H9 (cell line): Measurements from ENCODE around the gene CPXM2. TPM values are rescaled to one million over a fixed set of nuclear protein-coding genes. Genes with fewer than 3 reads are reported as not detected.

Source experiments
- DNase-seq: peaks from one replicate; pipeline ENCODE4 v3.0.0-alpha.2; 2017
- H2AFZ ChIP-seq: one replicate; pipeline ENCODE4 v1.6.1; 2013; ENCODE audit warnings: mild to moderate bottlenecking, low read length, control low read depth, moderate library complexity
- H2AK5ac ChIP-seq: 2 replicates; pipeline ENCODE4 v1.6.1; 2013; ENCODE audit warnings: low read length, control low read depth, mixed read lengths; ENCODE audit not compliant: insufficient read length
- H2BK120ac ChIP-seq: one replicate; pipeline ENCODE4 v1.6.1; 2013; ENCODE audit warnings: low read depth, mild to moderate bottlenecking, low read length, control low read depth, inconsistent platforms; ENCODE audit not compliant: poor library complexity, severe bottlenecking
- H2BK12ac ChIP-seq: 2 replicates; pipeline ENCODE4 v1.6.1; 2013; ENCODE audit warnings: low read length, control low read depth, mixed read lengths, low read depth; ENCODE audit not compliant: insufficient read length
- H2BK15ac ChIP-seq: 2 replicates; pipeline ENCODE4 v1.6.1; 2013; ENCODE audit warnings: low read depth, low read length, control low read depth
- H2BK20ac ChIP-seq: one replicate; pipeline ENCODE4 v1.6.1; 2013; ENCODE audit warnings: low read depth, mild to moderate bottlenecking, low read length, control low read depth, inconsistent platforms; ENCODE audit not compliant: poor library complexity, severe bottlenecking
- H2BK5ac ChIP-seq: 2 replicates; pipeline ENCODE4 v1.6.1; 2013; ENCODE audit warnings: low read length, control low read depth, mixed read lengths; ENCODE audit not compliant: insufficient read length
- H3K14ac ChIP-seq: 2 replicates; pipeline ENCODE4 v1.6.1; 2013; ENCODE audit warnings: low read length, control low read depth; ENCODE audit not compliant: insufficient read depth
- H3K18ac ChIP-seq: 2 replicates; pipeline ENCODE4 v1.6.1; 2013; ENCODE audit warnings: low read depth, mild to moderate bottlenecking, mixed read lengths, low read length, control low read depth; ENCODE audit not compliant: insufficient read length
- H3K23ac ChIP-seq: 2 replicates; pipeline ENCODE4 v1.6.1; 2013; ENCODE audit warnings: low read length, control low read depth, mixed read lengths, low read depth; ENCODE audit not compliant: insufficient read length
- H3K23me2 ChIP-seq: 2 replicates; pipeline ENCODE4 v1.6.1; 2013; ENCODE audit warnings: low read depth, mild to moderate bottlenecking, mixed read lengths, low read length, control low read depth; ENCODE audit not compliant: insufficient read length, poor library complexity, severe bottlenecking
- H3K27ac ChIP-seq: 2 replicates; pipeline ENCODE4 v1.5.1; 2013; ENCODE audit warnings: low read length, control low read depth, mixed read lengths, low read depth; ENCODE audit not compliant: insufficient read length
- H3K27me3 ChIP-seq: 2 replicates; pipeline ENCODE4 v1.6.1; 2013; ENCODE audit warnings: low read length, control low read depth, inconsistent platforms; ENCODE audit not compliant: insufficient read depth
- H3K4ac ChIP-seq: 2 replicates; pipeline ENCODE4 v1.6.1; 2013; ENCODE audit warnings: low read depth, mild to moderate bottlenecking, control low read depth, inconsistent platforms, low read length, moderate library complexity
- H3K4me1 ChIP-seq: 2 replicates; pipeline ENCODE4 v1.6.1; 2013; ENCODE audit warnings: low read length, control low read depth, inconsistent platforms; ENCODE audit not compliant: insufficient read depth
- H3K4me2 ChIP-seq: 2 replicates; pipeline ENCODE4 v1.6.1; 2013; ENCODE audit warnings: low read length, control low read depth, mixed read lengths; ENCODE audit not compliant: insufficient read length, insufficient read depth
- H3K56ac ChIP-seq: 2 replicates; pipeline ENCODE4 v1.6.1; 2013; ENCODE audit warnings: low read depth, mild to moderate bottlenecking, mixed read lengths, low read length, control low read depth; ENCODE audit not compliant: insufficient read length
- H3K79me1 ChIP-seq: 2 replicates; pipeline ENCODE4 v1.6.1; 2013; ENCODE audit warnings: low read depth, mild to moderate bottlenecking, moderate library complexity, low read length, control low read depth, inconsistent platforms; ENCODE audit not compliant: insufficient read depth, poor library complexity, severe bottlenecking
- H3K79me2 ChIP-seq: 2 replicates; pipeline ENCODE4 v1.6.1; 2013; ENCODE audit warnings: low read length, control low read depth, inconsistent platforms; ENCODE audit not compliant: insufficient read depth
- H3K9ac ChIP-seq: 2 replicates; pipeline ENCODE4 v1.6.1; 2013; ENCODE audit warnings: low read length, control low read depth, mixed read lengths; ENCODE audit not compliant: insufficient read length; ENCODE audit errors: extremely low read depth
- H3K9me3 ChIP-seq: one replicate; pipeline ENCODE4 v1.6.1; 2013; ENCODE audit warnings: low read depth, low read length, inconsistent platforms; ENCODE audit not compliant: control insufficient read depth
- H3T11ph ChIP-seq: one replicate; pipeline ENCODE4 v1.6.1; 2013; ENCODE audit warnings: mild to moderate bottlenecking, low read length, control low read depth, inconsistent platforms
- H4K20me1 ChIP-seq: one replicate; pipeline ENCODE4 v1.6.1; 2013; ENCODE audit not compliant: control insufficient read depth, insufficient read length, insufficient read depth
- H4K5ac ChIP-seq: 2 replicates; pipeline ENCODE4 v1.6.1; 2013; ENCODE audit warnings: low read depth, mild to moderate bottlenecking, mixed read lengths, low read length, control low read depth; ENCODE audit not compliant: insufficient read length
- H4K8ac ChIP-seq: replicated peaks from 2 replicates; pipeline ENCODE4 v1.6.1; 2013; ENCODE audit warnings: low read length, control low read depth, mixed read lengths, low read depth; ENCODE audit not compliant: insufficient read length
- H4K91ac ChIP-seq: 2 replicates; pipeline ENCODE4 v1.6.1; 2013; ENCODE audit warnings: low read depth, mild to moderate bottlenecking, moderate library complexity, mixed read lengths, low read length, control low read depth; ENCODE audit not compliant: insufficient read length
- H3K27ac Mint-ChIP-seq, 3 experiments: 2 replicates in 2 of 3; 3 replicates in 1 of 3; pipeline ENCODE4 v1.8.0; 2020 to 2021; ENCODE audit warnings: mixed read lengths in 3 of 3, mild to moderate bottlenecking in 1 of 3, moderate library complexity in 1 of 3
- H3K27me3 Mint-ChIP-seq: 2 replicates; pipeline ENCODE4 v1.8.0; 2021; ENCODE audit warnings: low read depth, mild to moderate bottlenecking, moderate library complexity, mixed read lengths
- H3K36me3 Mint-ChIP-seq, 3 experiments: 2 replicates in 2 of 3; 3 replicates in 1 of 3; pipeline ENCODE4 v1.8.0; 2020 to 2021; ENCODE audit warnings: low read depth in 3 of 3, mixed read lengths in 3 of 3; ENCODE audit not compliant: insufficient read depth in 1 of 3
- H3K4me1 Mint-ChIP-seq, 2 experiments: 2 replicates each; pipeline ENCODE4 v1.8.0; 2020; ENCODE audit warnings: mixed read lengths in 2 of 2
- H3K4me3 Mint-ChIP-seq, 2 experiments: 2 replicates in 1 of 2; 3 replicates in 1 of 2; pipeline ENCODE4 v1.8.0; 2020 to 2021; ENCODE audit warnings: mild to moderate bottlenecking in 2 of 2, mixed read lengths in 2 of 2, moderate library complexity in 1 of 2
- H3K9me3 Mint-ChIP-seq, 2 experiments: 2 replicates in 1 of 2; 3 replicates in 1 of 2; pipeline ENCODE4 v1.8.0; 2020; ENCODE audit warnings: mild to moderate bottlenecking in 2 of 2, mixed read lengths in 2 of 2, moderate library complexity in 1 of 2
- CTCF ChIP-seq: fragments of 200-600 bp; sonication (generic); conservative IDR thresholded peaks from 3 replicates; pipeline ENCODE4 v1.8.0; 2021; ENCODE audit warnings: antibody characterized with exemption, mild to moderate bottlenecking
- WGBS: extraction: QIAGEN DNeasy Blood & Tissue Kit; methylation state at CpG from one replicate; pipeline ENCODE4 v1.1.7; 2013; ENCODE audit warnings: missing lambda C conversion rate, low lambda C conversion rate, mixed read lengths; ENCODE audit not compliant: insufficient read length; ENCODE audit errors: extremely low coverage; 5-methylcytosine and 5-hydroxymethylcytosine counted together
- total RNA-seq: library from RNA; stranded (reverse); gene quantifications from 2 replicates; pipeline ENCODE4 v1.2.1, GENCODE V29; 2021

Gene CPXM2
- total RNA-seq, 1 experiment from 2014 or later: 1.7 TPM

- Mint-ChIP-seq H3K27ac (no peak overlapping the region), H3K27me3 (no peaks in the 10 kb centered on the region), H3K9me3 (no peaks in the 10 kb centered on the region), H3K4me3 (no peak overlapping the region), H3K36me3 (no peaks in the 10 kb centered on the region), H3K4me1 (peaks cover 9 to 10% of the 10 kb centered on the region in 2 experiments)
- Histone ChIP-seq H3K9ac (no peak overlapping the region), H2BK5ac (no peak overlapping the region), H3K56ac (no peak overlapping the region), H4K91ac (no peak overlapping the region), H4K5ac (no peak overlapping the region), H3K4me2 (no peak overlapping the region), H4K8ac (no peak overlapping the region), H3K79me2 (no peaks in the 10 kb centered on the region), H3T11ph (no peak overlapping the region), H3K18ac (no peak overlapping the region), H2AFZ (no peak overlapping the region), H2BK20ac (no peak overlapping the region), H2AK5ac (no peak overlapping the region), H4K20me1 (no peaks in the 10 kb centered on the region), H3K27ac (no peak overlapping the region), H2BK12ac (no peak overlapping the region), H3K79me1 (no peaks in the 10 kb centered on the region), H3K23ac (no peak overlapping the region), H3K14ac (no peak overlapping the region), H2BK120ac (no peak overlapping the region), H3K23me2 (no peaks in the 10 kb centered on the region), H2BK15ac (no peak overlapping the region), H3K9me3 (no peaks in the 10 kb centered on the region), H3K27me3 (no peaks in the 10 kb centered on the region), H3K4me1 (no peaks in the 10 kb centered on the region; the same call in 1 of the 2 replicates), H3K4ac (no peak overlapping the region)
- no peak for DNase-seq
- TF ChIP-seq CTCF: no peak
- WGBS: no CpG with 5 or more reads among the region's 5 CpGs
Observed at GRCh38 chr10:123807444-123808035, 84.1 kb downstream of the CPXM2 start.
